Activated CD4-positive, alpha-beta T cell treated with anti-CD3 and anti-CD28 coated beads, Interleukin-2, Interleukin-6, amounts not matched to agents 100 ng/mL and 50 ng/mL, durations not matched to agents 16 hours and 8 hours (primary cell): ENCODE results near the gene TFEB.
"Not testable (repeated sequence)": the region's sequence is repeated elsewhere in the genome, so short reads cannot be mapped to it uniquely, and the experiment has no call there.

Source experiments
- DNase-seq: peaks from one replicate; pipeline ENCODE4 v3.0.0-alpha.2; 2020

TFEB gene

DNA sequence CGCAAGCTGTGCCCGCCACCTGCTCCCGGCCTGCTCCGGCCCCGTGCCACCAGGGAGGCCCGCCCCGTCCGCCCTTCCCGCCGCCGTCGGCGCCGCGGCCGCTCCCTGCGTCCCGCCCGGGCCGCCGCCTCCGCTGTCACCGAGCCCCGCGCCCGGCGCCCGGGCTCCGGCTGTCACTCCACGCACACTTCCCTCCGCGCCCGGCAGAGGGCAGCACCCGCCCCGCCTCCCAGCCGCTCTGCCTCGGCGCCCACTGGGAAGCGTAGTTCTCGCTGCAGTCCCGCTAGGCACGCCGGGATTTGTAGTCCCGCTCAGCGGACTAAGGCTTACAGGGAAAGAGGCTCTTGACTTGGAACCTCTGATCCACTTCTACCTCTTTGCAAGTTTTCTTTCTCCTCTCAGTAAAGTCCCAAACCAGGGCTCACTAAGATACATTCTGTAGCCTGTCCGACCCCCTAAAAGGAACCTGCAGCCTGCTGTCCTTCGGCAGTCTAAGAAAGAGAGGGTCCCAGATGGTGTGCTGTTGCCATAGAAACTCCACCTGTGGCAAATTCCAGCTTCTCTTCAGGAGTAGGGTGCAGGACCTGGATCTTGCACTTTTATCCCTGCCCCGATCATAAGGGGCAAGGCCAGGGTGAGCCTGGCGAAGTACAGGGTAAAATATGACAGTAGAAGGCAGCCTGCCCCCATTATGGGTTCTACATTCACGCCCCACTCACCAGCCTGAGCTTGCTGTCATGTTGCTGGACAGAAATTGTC lies at the start of gene TFEB:
Gene TFEB (minus strand): TSS at position 182 of the 759 bp plus-strand sequence. CDS start 44,395 bp downstream, outside the sequence.
- peak; percentile 95 for DNase-seq

DNA sequence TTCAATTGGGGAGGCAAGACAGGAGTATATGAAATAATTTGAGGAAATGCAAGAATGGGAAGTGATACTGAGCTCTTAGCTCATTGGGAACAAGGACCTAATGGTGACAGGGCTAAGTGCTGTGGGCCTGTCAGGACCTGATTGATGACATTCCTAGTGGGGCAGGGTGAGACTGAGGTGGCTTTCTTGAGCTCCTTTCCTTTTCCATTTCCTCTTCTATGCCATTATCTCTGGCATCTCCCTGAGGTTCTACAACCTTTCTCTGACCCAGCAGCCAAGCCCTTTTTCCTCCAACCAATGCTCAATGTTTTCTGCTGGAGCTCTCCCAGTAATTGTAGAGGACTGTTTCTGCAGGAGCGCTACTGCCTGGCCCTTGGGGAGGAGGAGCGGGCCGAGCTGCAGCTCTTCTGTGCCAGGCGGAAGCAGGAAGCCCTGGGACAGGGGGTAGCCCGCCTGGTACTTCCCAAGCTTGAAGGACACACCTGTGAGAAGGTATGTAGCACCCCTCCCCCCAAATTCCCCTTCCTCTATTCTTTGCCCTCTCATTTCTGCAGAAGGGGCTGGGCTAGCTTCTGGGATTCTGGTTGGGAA lies 49.3 kb upstream of the TFEB start:
- no peak for DNase-seq

DNA sequence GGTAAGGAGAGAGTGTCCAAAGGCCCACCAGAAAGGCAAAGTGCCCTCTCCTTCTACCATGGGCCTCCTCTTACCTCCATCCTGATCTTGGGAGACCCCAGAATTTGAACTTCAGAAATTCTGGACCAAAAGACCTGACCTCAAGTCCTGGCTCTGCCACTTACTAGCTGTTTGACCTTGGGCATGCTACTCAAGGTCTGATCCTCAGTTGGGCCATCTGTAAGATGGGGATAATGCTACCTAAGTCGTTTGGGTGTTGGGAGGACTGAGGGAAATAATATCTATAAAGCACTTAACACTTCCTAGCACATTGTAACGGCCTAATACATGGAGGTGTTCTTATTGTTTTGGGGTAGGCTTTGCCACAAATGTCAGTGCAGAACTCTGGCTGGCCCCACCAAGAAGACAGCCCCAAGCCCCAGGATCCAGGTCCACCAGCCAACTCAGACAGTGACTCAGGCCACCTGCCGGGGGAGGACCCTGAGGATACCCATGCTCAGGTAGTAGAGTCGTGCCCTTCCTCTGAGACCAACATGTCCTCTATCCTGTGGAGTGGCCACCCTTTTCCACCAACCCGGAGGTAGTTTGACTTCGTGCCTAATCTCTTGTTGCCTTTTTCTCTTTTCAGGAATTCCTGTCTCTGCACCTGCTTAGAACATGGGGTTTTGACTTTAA lies 47.8 kb upstream of the TFEB start:
- no peak for DNase-seq

DNA sequence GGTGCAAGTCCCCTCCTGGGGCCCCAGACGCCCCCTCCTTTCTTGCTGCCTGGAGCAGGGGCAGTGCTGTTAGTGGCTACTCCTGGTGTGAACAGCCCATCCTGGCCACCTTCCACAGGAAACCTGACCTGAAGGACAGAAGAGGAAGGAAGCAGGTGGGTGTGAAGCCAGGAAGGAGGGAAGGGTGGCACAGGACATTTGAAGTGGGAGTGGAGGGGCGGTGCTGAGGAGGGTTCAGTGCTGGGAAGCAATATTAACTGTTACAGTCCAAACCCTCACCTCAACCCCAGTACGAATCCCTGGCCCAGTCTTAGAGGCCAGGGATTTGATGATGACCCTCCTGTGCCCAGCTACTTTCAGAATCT lies 45.9 kb upstream of the TFEB start:
- DNase-seq = no peak

DNA sequence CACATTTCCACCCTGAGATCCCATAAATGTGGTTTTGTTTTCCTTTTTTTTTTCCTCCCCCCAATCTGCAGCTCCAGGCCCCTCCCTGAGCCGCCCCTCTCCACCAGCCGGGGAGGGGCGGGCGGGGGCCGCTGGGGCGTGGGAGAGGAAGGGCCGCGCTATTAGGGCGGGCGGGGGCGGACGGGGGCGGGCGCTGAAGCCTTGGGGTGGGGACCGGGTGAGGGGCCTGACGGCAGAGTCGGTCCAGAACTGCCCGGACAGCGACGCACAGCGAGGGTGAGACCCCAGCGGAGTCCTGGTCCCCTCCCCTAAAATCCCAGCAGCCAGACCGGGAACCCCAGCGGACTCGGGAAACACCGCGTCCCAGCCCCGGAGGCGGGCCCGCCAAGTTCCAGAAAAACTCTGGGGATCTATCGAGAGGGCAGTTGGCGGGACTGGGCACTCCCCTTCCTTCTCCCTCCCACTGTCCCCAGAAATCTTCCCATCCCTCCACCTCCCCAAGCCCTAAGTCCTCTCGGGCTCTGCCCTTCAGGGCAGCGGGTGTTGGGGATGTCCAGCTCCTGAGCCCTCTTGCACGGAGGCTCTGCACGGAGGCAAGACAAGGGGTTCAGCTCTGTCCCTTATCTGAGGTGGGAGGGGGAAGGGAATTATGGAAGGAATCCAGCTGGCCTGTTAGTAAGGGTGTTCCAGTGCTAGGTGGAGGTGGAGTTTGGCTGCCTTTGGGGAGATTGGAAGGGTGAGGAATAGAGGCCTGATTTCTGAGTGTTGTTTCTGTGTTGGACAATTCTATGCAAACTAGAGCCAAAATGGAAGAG lies 45.4 kb upstream of the TFEB start, which contains the start of gene PRICKLE4:
Gene PRICKLE4 (plus strand): TSS at position 232 of the 815 bp plus-strand sequence. CDS start 2,692 bp downstream, outside the sequence.
- DNase-seq = no peak

DNA sequence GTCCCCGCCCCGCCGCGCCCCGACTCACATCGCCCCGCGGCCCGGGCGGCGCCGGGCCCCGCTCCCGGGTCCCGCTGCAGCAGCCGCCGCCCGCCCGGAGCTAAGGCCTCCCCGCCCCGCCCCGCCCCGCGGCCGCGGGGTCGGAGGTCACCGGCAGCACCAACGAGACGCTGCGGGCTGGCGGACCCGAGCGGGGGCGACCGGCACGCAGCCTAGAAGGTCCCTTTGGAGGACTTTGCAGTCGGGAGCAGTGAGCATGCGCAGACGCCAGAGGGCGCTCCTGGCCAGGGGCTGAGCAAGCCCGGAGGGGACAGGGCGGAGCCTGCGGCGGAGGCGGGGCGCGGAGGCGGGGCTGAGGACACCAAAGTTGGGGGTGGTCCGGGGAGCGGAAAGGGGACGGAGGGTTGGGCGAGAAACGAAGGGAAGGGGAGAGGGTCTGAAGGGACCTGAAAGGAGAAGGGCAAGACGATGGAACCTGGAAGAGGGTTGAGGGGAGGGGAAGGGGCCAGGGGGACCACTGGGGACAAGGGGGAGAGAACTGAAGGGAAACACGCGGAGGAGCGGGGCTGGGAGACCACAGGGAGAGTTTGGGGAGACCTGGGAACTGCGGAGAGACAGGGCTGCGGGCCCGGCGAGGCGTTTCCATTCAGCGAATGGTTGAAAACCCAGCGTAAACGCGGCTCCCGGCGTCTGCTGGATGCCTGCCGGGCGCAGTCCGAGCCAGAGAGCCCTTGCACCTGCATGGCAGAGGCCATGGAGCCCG lies 44.6 kb upstream of the TFEB start, which contains the start of gene FRS3:
Gene FRS3 (minus strand): TSS at position 113 of the 763 bp plus-strand sequence. CDS start 2,913 bp downstream, outside the sequence.
- DNase-seq = peak; percentile 99

DNA sequence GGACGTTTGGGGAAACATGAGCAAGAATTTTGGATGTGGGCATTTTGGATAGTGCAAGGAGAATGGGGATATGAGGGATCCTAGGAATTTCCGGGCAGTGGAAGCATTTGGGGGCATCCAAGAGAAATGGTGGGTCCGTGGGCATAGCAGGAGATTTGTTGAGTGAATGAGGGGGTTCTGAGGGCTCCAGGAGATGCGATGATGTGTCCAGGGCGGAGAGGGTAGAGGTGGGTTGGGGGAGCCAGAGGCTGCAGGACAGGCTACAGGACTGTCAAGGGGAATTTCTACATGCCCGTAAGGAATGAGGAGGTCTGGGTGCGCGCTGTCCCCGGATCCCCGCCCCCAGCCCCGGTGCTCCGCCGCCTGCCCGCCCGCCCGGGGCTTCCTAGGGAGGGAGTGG lies 43.9 kb upstream of the TFEB start:
- DNase-seq = no peak

DNA sequence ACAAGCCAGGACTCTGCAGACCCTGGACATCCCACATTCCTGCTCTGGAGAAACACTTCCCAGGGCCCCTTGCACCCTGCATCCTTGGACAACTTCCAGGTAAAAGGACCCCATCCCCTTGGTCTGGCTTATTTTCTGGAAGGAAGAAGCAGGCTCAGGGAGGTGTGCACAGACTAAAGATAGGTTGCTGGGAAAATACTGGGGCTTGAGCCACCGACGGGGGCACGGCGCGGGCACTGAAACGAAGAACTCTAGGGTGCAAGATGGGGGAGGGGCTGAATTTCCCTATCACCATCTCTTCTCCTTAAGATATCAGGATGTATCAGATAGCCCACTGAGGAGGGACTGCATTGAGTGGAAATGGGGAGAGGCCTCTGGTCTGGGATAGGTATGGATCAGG lies 43.5 kb upstream of the TFEB start:
- DNase-seq = no peak

DNA sequence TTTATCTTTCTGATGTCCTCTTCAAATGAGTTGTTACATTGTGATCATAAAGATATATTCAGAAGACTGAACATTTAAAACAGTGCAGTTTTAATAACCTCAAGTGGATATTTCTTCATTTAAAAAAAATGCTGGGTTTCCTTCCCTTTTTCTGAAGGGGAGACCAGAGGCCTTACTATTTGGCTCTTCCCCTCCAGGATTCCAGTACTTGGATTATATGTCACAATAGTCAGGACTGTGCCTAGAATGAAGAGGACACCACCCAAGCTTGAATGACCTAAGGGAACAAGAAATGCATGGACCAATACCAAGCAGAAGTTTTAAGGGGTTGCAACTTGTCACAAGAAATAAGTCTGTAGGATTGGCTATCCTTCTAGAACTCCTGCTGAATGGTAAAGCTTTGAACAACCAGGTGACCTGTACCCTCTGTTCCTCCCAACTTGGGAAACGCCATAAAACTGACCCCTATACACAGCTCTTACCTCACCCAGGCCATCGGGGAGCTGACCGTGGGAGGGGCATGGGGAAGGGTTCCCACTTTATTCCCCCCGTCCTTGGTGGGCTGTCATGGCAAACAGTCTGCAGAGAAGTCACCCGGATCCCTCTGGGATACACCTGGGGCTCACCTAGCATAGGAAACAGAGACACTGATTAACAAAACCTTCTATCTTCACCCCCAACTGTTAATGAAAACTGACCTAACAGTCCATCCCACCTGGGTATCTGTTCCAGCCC lies 42.3 kb upstream of the TFEB start:
- no peak for DNase-seq

DNA sequence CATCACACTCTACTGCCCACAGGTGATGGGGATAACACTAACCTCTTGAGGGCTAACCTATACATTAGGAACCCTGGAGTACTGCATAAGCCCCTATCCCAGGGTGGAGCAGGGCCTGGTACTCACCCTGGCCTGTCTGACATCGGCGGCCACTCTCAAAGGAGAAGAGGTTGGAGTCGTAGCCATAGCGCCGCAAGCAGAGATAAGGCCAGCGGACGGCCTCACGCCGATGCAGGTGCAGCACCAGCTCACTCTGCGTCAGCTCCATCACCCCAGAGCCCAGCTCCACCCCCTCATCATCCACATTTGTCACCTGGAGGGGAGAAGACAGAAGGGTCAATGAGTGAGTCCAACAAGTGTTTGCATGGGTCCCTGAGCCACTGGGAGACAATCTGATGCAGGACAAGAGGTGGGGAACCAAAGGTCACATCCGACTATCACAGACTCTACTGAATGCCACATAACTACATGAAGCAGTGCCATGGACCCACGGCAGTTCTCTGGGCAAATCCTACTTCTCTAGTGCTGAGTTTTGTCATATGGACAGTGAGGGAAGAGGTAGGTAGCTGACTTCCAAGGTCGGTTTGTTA lies 40.0 kb upstream of the TFEB start:
- DNase-seq = no peak

DNA sequence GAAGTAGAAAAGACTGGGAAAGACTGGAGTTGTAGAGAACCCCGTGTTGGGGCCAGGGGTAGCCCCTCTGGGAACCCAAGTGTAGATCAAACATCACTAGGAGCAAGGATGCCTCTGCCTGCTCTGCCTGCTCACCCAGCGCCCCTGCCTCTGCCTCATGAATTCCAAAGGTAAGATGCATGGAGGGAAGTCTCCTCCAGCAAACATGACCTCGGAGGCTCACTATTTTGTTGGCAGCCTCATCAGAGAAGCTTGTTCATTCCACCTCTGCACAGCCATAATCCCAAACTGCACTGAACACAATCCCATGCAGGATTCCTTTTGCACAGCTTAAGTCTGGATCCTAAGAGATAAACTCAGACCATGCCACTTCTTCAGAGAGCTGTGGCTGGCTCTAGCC lies 39.4 kb upstream of the TFEB start:
- DNase-seq = no peak

DNA sequence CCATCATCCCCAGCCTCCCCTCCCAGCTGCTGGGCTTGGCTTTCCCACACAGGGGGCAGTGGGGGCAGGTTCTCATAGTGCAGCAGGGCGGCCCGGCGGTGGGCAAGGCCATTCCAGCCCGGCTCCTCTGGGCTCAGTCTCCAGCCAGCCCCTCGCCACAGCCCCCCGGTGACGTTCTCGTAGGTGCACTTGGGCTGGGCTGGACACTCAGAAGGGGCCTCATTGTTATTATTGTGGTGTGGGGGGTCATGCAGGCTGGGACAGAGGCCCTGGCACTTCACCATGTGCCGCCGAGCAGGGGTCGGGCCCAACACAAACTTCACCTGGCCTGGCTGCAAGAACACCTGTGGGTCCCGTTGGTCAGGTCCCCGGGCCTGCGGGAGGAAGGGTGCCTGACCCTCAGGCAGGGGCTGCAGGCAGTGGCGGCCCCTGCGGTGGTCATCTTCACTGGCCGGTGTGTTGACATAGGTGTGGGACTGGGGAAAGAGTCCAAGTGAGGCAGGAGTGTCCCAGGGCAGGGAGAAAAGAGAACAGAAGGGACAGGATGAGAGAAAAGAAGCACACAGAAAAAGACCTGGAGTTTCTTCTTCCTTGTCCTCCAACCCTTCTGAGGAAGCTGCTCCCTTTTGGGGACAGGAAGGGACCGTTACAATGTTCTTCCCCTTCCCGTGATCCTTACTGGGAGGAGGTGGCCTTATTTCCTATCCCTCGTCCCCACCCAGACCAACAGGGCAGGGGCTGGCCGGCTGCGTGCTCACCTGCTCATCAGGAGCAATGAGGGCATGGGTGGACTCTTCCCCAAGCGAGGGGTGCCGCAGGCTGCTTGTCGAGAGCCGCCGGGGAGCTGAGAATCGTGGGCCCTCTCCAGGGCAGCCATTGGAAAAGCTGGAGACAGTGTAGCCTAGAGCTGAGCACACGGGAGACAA lies 35.9 kb upstream of the TFEB start:
- no peak for DNase-seq

DNA sequence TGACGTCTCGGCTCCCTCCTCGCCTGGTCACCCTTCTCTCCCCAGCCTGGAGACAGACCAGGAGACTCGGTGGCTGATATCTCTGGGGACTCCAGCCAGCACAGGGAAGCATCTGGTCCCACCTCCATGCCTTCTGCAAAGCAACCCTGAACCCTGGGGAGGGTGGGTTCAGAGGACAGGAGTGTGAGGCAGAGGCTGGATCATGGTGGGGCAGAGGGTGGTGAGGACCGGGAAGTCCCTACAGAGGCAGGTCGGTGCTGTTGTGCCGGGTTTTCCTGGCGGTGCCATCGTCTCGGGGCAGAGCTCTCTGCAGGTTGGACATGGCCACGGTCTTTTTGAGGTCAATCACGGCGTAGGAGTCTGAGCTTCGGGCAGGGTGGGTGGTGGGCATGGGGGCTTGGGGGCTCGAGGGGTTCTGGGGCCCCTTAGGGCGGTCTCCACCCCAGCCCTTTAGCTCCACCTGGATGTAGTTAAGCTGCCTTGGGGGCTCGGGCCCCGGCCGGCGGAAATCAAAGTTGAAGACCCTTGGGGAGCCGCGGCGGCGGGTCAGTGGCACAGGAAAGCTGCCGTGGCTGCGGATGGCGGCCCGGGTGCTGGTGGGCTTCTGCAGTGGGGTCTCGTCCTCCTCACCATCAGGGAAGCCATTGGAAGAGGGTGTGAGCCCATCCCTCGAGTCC lies 35.1 kb upstream of the TFEB start:
- DNase-seq = no peak

DNA sequence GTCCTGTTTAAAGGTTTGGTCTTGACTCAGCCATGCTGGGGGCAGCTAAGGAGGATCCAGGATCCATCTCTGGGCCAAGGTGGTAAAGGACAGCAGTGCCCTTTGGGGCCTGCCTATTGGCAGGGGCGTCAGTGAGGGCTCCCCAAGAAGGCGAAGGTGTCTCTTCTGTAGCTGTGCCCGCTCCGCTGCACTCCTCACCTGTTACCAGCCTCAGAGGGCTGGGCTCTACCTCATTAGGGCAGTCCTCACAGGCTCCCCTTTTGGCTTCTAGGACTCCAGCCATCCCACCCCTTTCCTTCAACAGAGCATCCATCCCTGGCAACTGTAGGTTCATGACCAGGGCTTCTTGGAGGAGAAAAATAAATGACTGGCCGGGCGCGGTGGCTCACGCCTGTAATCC lies 34.0 kb upstream of the TFEB start:
- DNase-seq = no peak

DNA sequence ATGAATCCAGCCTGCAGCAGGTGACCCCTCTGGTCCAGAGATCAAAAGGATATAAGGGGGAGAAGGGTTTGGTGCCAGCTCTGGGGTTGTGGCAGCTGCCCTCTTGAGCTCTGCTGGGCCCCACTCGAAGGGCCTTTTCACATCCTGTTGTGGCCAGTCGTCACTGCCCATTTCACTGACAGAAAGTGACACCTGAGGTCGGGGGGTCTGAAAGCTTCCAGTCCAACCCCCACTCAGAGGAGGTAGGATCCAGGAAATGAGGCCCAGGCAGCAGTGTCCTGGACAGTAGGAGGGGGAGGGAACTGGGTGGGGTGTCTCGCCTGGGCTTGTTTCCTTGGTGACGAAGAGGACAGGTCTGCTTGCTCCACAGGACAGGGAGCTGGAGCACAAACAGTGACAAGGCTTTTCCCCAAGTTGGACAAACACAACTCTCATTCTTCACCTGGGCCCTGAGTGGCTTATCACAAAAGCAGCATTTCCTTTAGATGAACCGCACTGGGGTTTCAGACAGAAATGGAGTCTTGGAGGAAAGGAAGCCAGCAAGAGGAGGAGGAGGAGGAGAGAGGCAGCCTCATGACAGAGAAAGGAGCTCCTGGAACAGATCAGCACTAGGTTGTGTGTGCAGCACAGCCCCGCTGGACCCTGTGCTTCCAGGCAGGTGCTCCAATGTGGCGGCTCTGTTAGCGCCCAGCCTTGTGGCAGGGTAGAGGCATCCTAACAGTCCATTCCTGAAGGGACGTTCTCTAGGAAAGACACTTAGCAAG lies 33.3 kb upstream of the TFEB start:
- DNase-seq = no peak

DNA sequence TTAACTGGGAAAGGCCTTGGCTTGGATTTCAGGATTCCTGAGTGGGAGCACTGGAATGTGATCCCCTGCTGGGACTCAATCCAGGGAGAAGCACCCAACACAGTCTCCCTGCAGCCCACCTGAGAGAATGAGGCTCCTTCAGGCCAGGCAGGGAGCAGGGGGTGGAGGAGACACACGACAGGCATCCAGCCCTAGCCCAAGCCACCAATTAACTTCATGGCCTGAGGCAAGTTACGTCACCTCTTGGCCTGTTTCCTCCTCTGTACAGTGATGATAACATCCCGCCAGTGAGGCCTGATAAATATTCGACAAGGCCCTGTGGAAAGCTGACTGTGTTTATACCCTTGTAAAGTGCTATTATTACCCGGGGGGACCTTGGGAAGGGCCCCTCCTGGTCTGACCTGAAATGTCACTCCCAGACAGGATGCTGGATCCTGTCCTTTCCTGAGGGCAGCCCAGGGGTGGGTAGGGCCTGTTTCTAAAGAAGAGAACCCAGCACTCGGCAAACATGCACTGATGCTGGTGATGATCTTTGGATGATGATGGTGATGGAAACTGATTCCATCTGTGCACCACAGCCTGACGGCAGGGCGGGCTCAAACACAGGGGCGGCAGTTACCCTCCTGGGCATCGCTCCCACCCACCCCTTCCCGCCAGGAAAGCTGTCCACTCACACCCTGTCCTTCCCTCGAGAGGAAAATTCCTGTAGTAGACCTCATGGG lies 31.9 kb upstream of the TFEB start:
- no peak for DNase-seq

DNA sequence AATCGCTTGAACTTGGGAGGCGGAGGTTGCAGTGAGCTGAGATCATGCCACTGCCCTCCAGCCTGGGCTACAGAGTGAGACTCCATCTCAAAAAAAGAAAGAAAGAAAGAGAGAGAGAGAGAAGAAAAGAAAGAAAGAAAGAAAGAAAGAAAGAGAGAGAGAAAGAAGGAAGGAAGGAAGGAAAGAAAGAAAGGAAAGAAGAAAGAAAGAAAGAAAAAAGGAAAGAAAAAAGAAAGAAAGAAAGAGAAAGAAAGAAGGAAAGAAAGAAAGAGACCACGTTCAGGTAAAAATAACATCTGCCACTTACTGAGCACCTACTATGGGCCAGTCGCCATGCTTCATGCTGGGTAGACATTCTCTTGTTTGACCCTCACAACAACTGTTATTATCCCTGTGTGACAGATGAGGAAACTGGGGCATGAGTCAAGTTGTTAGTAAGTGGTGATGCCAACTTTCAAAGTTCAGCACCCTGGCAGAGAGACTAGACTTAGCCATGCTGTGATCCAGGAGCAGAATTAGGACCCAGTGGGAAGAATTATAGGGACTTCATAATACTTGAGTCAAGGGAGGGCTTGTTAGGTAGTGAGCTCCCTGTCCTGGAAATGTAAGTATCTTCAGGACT lies 30.7 kb upstream of the TFEB start:
- DNase-seq = not testable (repeated sequence)
